ENCODE results near the gene DIP2B.

DNA sequence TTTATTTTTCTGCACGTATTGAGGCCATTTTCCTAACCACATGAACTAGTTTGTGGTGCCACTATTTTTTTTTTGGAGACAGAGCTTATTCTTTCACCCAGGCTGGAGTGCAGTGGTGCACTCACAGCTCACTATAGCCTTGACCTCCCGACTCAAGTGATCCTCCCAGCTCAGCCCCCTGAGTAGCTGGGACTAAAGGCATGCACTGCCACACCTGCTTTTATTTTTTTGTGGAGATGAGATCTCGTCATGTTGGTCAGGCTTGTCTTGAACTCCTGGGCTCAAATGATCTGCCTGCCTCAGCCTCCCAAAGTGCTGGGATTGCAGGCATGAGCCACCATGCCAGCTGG, 60.1 kb downstream of the DIP2B start:
- TF ChIP-seq, protein P1, sequence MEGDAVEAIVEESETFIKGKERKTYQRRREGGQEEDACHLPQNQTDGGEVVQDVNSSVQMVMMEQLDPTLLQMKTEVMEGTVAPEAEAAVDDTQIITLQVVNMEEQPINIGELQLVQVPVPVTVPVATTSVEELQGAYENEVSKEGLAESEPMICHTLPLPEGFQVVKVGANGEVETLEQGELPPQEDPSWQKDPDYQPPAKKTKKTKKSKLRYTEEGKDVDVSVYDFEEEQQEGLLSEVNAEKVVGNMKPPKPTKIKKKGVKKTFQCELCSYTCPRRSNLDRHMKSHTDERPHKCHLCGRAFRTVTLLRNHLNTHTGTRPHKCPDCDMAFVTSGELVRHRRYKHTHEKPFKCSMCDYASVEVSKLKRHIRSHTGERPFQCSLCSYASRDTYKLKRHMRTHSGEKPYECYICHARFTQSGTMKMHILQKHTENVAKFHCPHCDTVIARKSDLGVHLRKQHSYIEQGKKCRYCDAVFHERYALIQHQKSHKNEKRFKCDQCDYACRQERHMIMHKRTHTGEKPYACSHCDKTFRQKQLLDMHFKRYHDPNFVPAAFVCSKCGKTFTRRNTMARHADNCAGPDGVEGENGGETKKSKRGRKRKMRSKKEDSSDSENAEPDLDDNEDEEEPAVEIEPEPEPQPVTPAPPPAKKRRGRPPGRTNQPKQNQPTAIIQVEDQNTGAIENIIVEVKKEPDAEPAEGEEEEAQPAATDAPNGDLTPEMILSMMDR (IDR thresholded peaks at IDR 0.05) = no peak
- no peak for TF ChIP-seq EP300 (IDR thresholded peaks at IDR 0.05)

Measured in upper lobe of left lung (tissue), 4 donors.